ENCODE results near the gene NRIP2. TPM values are rescaled to one million over a fixed set of nuclear protein-coding genes. Genes with fewer than 3 reads are reported as not detected.

The NRIP2 gene
- total RNA-seq, 1 donor from 2014 or later, result not detected

- Mint-ChIP-seq H3K36me3 (ENCODE audit: low read depth) (peaks cover 3% of the 10 kb centered on the region), H3K4me3 (peak overlapping the region; percentile 77), H3K27ac (ENCODE audit: unreplicated experiment) (no peak overlapping the region), H3K4me1 (peaks cover 23% of the 10 kb centered on the region), H3K27me3 (ENCODE audit: low read depth) (peaks cover 29% of the 10 kb centered on the region), H3K9me3 (no peaks in the 10 kb centered on the region)
- DNase-seq (ENCODE audit: low read depth, low spot score), result no peak
- TF ChIP-seq, protein P1, sequence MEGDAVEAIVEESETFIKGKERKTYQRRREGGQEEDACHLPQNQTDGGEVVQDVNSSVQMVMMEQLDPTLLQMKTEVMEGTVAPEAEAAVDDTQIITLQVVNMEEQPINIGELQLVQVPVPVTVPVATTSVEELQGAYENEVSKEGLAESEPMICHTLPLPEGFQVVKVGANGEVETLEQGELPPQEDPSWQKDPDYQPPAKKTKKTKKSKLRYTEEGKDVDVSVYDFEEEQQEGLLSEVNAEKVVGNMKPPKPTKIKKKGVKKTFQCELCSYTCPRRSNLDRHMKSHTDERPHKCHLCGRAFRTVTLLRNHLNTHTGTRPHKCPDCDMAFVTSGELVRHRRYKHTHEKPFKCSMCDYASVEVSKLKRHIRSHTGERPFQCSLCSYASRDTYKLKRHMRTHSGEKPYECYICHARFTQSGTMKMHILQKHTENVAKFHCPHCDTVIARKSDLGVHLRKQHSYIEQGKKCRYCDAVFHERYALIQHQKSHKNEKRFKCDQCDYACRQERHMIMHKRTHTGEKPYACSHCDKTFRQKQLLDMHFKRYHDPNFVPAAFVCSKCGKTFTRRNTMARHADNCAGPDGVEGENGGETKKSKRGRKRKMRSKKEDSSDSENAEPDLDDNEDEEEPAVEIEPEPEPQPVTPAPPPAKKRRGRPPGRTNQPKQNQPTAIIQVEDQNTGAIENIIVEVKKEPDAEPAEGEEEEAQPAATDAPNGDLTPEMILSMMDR (conservative IDR thresholded peaks at IDR 0.05), result no peak
Observed at GRCh38 chr12:2792671-2793500, 41.9 kb downstream of the NRIP2 start.

- Mint-ChIP-seq H3K36me3 (ENCODE audit: low read depth) (no peaks in the 10 kb centered on the region), H3K27me3 (ENCODE audit: low read depth) (peaks cover 24% of the 10 kb centered on the region), H3K4me1 (peaks cover 11% of the 10 kb centered on the region), H3K27ac (ENCODE audit: unreplicated experiment) (no peak overlapping the region), H3K4me3 (no peak overlapping the region), H3K9me3 (no peaks in the 10 kb centered on the region)
- DNase-seq (ENCODE audit: low read depth, low spot score), result no peak
- TF ChIP-seq, protein P1 (conservative IDR thresholded peaks at IDR 0.05), result no peak
Observed at GRCh38 chr12:2791089-2791488, 43.7 kb downstream of the NRIP2 start.

DNA sequence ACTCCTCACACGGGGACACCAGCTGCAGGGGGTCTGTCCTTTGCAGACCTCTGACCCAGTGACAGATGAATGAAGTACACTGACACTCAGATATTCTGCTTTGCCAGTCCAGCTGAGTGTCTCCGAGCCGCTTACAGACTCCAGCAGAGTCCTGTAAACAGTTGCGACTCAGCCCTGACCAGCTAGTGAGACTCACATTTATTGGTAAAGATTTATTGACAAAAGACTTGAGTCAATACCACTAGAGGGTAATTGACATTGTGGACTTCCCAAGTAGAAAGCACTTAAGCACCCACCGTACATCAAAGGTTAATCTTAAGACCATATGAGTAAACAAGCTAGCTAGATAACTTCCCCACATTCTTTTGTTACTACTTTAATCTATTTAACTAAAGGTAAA is 49.8 kb downstream of the NRIP2 start:
- Mint-ChIP-seq H3K4me1 (peaks cover 5% of the 10 kb centered on the region), H3K9me3 (no peaks in the 10 kb centered on the region), H3K4me3 (no peak overlapping the region), H3K36me3 (ENCODE audit: low read depth) (no peaks in the 10 kb centered on the region), H3K27ac (ENCODE audit: unreplicated experiment) (no peak overlapping the region), H3K27me3 (ENCODE audit: low read depth) (peaks cover 26% of the 10 kb centered on the region)
- TF ChIP-seq, protein P1 (conservative IDR thresholded peaks at IDR 0.05), result no peak
- DNase-seq (ENCODE audit: low read depth, low spot score), result no peak

- TF ChIP-seq, protein P1 (conservative IDR thresholded peaks at IDR 0.05), result peak; percentile 98
- Mint-ChIP-seq H3K9me3 (no peaks in the 10 kb centered on the region), H3K36me3 (ENCODE audit: low read depth) (no peaks in the 10 kb centered on the region), H3K4me1 (peaks cover 5% of the 10 kb centered on the region), H3K27ac (ENCODE audit: unreplicated experiment) (no peak overlapping the region), H3K4me3 (no peak overlapping the region), H3K27me3 (ENCODE audit: low read depth) (peaks cover 26% of the 10 kb centered on the region)
- peak; percentile 69 for DNase-seq (ENCODE audit: low read depth, low spot score)
Observed at GRCh38 chr12:2783936-2784600, 50.8 kb downstream of the NRIP2 start.

GRCh38 chr12:2779281-2779680 is 55.6 kb downstream of the NRIP2 start:
- H3K9me3 Mint-ChIP-seq, result no peaks in the 10 kb centered on the region
- H3K36me3 Mint-ChIP-seq (ENCODE audit: low read depth), result no peaks in the 10 kb centered on the region
- H3K4me1 Mint-ChIP-seq, result peaks cover 5% of the 10 kb centered on the region
- peaks cover 5% of the 10 kb centered on the region for H3K27me3 Mint-ChIP-seq (ENCODE audit: low read depth)
- no peak overlapping the region for H3K27ac Mint-ChIP-seq (ENCODE audit: unreplicated experiment)
- no peak overlapping the region for H3K4me3 Mint-ChIP-seq
- DNase-seq (ENCODE audit: low read depth, low spot score), result no peak
- TF ChIP-seq, protein P1 (conservative IDR thresholded peaks at IDR 0.05), result no peak

Measured in neural crest cell (in vitro differentiated cells).